GM21825 (cell line): ENCODE measurements around the gene THRA.

Source experiments
- ATAC-seq: cut with Tn5 transposase; IDR thresholded peaks from one replicate; pipeline ENCODE4 v1.9.1; 2021; ENCODE audit warnings: mild to moderate bottlenecking, moderate library complexity; ENCODE audit not compliant: unreplicated experiment

THRA gene

DNA sequence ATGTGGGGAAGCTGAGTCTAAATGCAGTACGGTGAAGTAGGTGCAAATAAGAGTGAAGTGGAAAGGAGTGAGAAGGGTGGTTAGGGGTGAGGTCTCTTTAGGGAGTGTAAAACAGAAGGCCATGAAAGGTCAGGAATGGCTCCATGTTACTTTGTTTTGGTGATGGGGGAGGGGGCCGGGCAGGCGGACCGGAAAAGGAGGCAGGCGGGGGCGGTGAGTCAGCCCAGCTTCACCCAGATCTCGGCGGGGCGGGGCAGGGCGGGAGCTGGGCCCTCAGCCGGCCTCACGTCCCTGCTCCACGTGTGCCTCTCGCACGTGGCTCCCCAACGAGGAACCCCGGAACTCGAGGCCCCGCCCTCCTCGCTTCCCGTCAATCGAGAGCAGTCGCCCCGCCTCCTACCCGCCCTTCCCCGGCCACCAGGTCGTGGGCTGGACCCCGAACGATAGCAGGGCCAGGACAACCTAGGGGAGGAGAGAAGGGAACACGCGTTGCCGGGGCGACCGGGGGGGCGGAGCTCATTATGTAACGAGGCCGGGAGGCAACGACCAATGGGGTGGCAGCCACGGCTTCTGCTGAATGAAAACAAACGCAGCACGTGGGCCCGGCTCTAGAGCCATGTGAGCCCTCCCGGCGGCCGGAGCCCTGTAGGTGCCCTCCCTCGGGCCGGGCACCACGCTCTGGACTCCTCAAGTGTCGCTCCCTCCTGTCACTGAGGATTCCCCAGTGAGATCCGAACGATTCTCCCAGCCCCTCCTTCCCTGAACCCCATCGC lies 36.3 kb downstream of the THRA start:
- peak; percentile 46 for ATAC-seq

DNA sequence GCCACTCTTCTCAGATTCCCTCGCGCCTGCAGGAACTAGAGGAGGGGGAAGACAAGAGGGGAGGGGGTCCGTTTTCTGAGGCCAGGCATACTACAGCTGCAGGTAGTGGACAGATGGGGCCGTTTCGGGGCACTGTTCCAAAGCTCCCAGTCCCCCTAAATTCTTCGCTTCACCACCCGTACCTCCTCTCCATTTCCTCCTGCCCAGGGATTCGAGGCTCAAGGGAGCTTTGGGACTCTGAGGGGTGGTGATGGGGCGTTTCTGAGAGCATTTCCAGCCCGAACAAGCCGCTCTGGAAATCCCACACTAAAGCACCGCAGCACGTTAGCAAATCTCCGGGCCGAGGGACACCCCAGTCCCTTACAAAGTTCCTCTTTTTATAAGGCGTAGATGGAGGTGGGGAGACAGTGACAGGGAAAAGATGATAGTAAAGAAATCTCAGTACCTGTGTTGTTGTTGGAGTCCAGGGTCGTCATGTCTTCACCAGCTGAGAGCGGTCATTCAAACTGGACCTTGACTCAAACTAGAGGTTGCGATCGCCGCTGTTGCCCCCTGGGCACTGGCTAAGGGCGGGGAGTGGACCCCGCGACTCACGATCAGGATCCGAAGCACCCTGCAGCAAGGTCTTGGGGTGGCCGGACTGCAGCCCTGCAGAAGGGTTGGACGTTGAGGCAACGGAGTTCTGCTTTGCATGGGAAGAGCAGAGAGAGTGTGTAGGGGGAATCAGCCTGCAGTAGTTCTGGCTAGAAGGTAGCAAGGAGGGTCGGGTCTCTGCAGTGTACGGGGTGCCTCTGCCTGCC lies 37.1 kb downstream of the THRA start:
- no peak for ATAC-seq

DNA sequence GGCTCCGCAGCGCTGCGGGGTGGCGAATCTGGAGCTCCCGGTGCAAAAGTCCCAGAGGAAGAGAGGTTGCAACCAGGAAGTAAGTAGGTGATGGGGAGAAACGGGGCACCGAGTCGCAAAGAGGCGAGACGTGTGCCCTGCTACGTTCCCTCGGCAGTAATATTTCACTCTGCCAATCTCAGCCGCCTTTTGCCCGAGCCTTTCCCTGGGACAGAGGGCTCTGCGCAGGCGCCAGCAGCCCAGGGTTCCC lies 37.6 kb downstream of the THRA start, which contains the start of gene NR1D1:
NR1D1 (minus strand) TSS at position 171 of the 250 bp plus-strand sequence. CDS start 495 bp downstream, outside the sequence.
- ATAC-seq = no peak

DNA sequence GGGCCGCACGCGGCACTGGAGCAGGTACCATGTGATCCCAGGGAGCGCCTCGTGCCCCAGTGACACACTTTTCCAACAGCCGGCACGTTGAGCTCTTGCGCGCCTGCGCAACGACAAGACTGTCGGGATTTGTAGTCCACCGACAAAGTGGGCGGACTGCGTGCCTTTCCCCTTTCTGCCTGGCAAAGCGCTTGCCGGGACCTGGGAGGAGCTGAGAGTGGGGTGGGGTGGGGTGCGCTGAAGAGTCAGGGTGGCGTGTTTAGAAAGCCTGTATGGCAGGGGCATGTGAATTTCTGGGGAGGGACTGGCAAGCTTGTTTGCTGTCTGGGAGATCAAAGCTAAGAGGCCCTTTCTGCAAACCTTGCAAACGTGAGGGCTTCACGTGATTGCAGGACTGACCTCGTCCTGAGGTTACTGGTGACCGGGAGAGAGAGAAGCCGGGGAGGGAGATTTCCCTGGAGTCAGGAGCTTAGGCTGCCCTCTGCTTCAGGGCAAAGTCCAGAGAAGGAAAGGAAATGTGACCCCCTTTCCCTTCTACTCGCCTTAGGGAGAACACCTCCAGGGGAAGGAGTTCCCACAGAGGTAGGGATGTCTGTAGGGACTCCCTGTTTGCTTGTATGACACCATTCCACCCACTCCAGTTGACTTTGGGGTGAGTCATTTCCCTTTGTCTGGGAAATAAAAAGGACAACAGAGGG lies 38.1 kb downstream of the THRA start:
- ATAC-seq = no peak

DNA sequence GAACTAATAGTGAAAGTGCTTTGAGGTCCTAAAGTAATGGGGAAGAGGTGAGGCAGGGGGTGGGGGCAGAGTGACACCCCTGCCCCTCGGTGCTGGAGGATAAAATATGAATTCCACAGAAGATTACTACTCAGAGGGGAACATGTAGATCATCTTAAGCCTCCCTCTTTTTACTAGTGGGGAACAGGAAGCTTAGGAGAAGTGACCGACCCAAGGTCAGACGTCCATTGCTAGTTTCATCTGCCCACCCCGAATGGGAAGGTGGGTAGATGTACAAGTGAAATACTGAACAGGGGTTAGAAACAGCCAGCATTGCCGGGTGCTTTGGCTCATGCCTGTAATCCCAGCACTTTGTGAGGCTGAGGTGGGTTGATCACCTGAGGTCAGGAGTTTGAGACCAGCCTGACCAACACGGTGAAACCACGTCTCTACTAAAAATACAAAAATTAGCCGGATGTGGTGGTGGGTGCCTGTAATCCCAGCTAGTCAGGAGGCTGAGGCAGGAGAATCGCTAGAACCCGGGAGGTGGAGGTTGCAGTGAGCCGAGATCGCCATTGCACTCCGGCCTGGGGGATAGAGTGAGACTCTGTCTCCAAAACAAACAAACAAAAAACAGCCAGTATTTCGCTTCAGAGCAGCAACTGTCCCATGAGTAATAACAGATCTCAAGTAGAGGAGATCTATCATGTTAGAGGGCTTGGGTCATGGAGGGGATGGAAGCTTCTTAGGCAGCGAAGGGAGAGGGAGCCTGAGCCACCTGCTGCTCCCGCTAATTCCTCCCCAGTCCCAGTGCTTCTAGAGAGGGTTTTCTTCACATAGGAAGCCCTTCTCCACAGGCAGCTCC lies 38.8 kb downstream of the THRA start:
- ATAC-seq = no peak

DNA sequence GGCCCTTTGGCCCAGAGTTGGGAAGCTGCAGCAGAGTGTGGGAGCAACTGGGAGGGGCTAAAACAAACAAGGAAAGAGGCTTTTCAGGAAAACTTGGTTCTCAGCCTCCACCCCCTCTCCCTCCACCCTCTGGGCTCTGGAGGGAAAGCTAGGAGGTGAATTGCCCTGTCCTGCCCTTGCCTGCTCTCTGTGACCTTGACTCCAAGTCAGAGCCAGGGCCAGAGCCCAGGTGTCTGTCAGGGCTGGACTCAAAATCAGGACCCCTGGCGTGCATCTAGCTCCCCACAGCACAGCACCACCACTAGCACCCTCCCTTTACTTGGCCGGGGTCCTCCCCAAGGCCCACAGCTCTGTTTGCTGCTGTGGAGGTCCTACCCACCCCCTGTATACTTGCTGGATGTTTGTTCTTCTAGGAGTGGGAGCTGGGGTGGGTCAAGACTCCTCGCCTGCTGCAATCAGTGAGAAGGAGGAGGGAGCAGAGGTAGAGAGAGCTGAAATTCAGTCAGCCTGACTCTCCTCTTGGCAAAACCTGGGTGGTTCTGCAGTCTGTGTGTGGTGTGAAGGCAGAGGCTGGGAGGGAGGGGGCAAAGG lies 40.4 kb downstream of the THRA start:
- ATAC-seq = no peak

DNA sequence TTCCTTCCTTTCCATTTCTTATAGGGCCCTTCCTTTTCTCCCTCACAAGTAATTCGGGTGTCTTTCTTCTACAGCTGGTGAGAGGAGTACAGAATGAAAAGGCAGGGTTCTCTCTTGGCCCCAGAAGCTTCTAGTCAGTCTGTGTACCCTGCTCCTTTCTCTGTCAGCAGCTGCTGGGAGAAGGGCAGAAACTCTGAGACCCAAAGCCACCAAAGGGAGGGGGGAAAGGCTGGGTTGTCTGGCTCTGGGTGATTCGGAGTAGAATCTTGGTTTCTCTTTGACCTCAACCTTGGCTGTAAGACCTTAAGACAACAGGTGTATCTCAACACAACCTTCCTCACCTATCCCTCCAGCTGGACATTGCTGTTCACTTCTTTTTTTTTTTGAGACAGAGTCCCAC lies 40.9 kb downstream of the THRA start:
- ATAC-seq = no peak

DNA sequence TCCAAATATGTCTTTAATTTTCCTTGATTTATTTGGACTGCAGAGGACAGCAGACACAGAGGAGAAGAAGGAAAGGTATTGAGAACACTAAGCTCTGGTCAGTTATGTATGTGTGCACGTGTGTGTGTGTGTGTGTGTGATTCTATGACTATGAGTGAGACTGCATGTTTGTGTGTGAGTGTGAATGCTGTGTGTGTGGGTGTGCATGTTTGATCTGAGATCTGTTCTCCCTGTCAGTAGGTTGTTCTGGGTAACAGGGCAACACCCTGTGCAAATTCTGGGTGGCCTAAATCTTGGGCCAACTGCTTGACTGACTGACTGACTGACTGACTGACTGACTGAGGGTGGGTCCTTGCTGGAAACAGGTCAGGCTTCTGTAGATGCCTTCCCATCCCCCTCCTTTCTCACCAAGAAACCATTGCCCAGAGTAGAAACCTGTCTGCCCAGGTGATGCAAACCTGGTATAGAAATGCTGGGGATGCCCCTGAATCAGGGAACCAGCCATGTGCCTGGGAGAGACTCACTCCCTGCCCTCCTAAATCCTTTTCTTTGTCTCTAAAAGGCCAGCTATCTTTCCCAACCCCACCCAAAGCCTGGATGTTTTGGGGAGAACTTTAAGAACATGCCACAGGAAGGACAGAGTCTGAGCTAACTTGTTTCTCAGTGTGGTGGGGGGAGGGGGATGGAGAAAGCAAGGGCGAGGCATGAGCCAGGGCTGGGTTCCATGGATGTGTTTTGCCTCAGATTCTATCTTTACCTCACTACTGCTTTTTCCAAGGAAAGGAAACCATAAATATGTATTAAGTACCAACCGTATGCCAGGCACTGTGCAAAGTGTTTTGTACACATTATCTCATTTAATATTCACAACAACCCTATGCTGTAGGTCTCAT lies 42.1 kb downstream of the THRA start:
- ATAC-seq = no peak

DNA sequence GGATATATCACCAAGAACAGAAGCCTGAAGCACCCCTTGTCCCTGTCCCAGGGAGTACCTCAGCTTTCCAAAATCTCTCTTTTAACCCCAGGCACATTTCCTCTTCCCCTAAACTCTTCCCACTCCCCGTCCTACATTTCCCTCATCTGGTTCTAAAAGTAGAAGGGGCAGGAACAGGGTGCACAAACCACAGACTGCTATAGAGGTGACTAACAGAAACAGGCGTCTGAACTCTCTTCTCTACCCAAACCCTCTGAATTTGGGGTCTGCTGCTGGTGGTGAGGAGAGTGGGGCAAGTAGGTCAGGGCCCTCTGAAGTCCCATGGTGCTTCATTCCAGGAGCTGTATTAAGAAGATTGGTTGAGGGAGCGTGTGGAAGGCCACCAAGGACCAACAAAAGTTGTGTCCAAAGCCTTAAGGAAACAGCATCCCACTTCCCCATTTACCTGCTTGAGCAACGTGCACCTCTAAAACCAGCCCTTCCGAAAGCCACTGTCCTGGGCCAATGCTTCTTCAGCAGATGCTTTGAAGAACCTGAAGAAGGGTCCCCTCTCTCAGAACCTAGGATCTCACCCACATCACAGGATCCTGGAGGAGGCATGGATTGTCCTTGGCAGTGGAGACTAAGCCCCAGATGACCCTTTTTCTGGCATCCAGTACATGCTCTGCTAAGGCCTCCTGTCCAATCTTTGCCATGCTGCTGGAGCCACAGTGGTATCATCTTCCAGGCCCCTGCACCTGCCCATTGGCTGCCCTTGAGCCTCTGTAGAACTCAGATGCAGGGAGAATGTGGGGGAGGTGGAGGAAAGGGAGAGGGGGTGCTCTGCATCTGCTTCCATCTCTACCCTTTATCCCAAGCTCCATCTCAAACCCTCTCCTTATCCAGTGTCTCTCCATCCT lies 43.3 kb downstream of the THRA start:
- no peak for ATAC-seq

DNA sequence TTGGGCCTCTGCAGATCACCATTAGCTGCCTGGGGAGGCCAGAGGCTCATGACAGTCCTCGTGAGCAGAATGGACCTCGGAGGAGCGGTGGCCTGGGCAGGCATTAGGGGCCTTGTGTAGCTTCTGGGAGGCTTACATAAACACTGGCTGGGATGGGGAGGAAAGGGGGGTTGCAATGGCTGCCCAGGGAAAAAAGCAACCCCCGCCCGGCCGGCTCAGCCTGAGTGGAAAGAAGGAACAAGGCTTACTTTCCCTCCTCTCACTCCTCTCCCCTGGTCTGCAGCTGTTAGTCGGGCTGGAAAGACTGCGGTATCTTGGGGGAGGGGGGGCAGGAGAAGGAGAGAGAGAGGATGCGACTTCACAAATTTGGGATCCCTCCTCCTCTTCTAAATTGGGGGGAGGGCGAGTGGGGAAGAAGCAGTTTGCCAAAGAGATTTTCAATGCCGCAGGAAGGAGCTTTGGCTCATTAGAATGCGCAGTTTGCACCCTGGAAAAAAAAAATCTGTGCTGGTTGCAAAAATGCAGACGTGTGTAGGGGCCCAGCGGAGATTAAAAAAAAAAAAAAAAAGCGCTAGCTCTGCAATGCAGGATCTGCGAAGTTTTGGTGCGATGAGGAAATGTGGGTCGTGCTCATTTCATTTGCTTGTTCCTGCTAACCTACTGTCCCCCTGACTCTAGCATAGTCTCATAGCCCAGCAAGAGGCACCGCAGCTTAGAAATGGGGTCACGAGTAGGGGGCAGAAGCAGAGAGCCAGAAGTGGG lies 44.2 kb downstream of the THRA start:
- no peak for ATAC-seq

DNA sequence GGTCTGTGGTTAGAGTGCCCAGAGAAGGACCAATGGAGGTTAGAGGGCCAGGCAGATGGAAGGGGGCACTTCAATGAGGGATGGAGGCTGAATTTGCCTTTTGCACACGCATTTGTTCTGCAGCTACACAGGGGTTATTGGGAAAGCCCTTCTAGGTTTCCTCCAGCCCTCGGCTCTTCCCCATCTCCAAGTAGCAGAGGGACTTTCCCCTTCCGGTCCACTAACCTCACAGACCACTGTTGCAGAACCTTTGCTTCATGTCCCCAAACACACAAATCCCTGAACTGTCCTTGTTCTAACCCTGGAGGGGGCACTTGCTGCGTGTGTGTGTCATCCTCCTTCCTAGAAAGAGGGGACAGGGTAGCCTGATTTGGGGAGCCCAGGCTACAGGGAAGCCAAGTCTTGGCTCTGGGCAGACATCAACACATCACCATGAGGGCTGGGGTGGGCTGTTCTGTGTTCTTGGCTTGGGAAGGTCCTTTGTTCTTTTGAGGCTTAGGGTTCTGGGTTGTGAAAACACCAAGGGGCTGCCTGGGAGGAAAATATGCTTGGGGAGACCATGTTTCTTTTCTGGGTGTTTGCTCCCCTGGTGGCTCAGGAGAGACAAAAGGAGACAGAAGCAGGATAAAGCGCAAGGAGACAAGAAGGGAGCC lies 44.9 kb downstream of the THRA start:
- no peak for ATAC-seq

DNA sequence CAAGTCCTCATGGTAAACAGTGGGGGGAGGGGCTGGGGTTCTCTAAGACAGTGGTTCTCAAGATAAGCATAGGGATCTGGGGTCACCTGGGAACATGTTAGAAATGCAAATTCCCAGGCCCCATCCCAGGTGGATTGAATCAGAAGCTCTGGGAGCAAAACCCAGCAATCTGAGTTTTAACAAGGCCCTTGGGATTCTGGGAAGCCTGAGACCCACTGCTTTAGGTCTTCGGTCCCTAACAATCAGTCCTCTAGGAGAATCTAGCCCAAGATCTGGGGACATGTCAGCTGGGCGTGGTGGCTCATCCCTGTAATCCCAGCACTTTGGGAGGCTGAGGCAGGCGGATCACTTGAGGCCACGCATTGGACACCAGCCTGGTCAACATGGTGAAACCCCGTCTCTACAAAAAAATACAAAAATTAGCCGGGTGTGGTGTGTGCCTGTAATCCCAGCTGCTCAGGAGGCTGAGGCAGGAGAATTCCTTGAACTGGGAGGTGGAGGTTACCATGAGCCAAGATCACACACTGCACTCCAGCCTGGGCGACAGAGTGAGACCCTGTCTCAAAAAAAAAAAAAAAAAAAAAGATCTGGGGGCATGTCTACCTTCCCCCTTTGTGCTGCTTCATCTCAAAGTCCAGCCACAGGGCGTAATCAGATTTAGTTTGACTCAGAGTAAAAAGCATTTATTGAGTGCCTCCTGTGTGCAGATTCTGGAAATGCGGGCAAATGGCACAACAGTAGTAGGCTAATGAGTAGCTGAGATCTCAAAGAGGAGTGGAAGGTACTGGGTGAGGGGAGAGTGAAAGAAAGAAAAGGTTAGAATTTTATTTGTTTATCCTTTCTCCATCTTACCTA lies 46.4 kb downstream of the THRA start:
- ATAC-seq = no peak

DNA sequence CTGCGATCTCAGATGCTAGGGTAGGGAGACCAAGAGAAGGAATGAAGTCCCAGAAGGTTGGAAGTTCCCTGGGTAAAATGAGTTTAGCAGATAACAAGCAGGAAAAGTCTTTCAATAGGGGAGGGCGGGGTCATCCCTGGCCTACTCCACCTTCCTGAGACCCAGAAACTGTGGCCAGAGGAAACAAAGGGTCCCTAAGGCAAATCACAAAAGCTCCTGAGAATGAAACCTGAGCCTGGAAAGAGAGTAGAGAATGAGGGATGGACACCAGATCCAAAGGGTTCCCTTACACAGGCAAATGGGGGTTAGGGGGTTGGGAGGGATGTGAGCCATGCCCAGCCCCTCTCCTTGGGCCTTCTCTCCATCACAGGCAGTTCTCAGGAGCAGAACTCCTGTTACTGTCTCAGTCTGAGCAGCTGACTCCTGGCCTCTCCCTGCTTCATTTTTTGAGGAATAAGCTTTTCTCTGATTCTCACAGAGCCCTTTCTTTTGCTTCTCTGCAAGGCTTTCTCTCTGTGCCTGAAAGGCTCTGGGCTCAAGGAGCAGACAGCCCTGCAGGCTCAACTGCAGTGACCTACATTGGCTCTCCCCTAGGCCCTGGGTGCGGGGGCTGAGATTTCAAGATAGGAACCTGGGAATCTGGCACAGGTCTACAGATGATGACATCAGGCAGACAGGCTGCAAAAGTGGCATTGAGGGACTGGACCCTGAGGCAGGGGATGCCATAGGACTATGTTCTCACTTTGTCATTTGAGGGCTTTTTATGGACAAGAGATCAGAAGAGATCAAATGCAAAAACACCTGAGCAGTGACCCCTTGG lies 47.5 kb downstream of the THRA start:
- no peak for ATAC-seq

DNA sequence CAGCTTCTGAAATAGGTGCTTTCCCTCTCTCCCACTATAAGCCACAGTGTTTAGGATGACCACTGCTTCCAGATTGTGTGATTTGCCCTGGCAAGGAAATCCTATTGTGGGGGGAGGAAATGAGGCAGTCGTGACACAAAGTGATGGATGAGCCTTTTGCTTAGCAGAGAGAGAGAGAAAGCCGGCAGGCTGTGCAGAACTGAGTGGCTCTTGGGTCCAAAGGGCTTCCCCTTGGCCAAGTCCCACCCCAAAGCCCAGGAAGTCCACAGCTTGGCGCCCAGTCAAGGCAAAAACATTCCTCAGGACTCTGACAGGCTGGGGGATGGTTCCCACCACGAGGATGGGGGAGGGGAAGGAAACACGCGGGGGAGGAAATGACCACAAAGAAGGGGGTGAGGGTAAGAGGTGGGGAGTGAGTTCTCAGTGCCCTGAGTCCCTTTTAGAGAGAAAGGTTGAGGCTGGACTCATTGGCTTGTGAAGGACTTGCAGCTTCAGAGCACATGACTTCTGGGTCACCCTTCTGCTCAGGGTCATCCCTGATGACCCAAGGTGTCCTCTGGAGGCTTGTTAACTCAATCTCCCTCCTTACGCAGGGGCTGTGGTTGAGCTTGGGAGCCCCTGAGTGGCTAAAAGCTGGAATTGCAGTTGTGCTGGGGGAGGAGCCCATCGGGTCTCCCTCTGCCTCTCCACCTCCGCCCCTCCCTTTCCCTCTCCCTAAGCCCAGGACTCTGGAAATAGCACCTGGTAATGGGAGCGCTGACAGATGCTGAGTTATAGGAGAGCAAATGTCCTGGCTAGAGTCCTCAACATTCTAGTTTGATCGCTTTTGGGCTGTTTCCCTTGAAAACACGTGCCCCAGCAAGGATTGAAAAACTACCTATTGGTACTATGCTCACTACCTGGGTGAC lies 48.7 kb downstream of the THRA start:
- ATAC-seq = no peak
